H9 (cell line): ENCODE measurements around the gene FGFR4. TPM values are rescaled to one million over a fixed set of nuclear protein-coding genes. Genes with fewer than 3 reads are reported as not detected.
A peak's percentile ranks its signal among the peaks of the same experiment; 100 is the strongest.

ENCODE experiments used
- DNase-seq: peaks from one replicate; pipeline ENCODE4 v3.0.0-alpha.2; 2017
- H2AFZ ChIP-seq: one replicate; pipeline ENCODE4 v1.6.1; 2013; ENCODE audit warnings: mild to moderate bottlenecking, low read length, control low read depth, moderate library complexity
- H2AK5ac ChIP-seq: 2 replicates; pipeline ENCODE4 v1.6.1; 2013; ENCODE audit warnings: low read length, control low read depth, mixed read lengths; ENCODE audit not compliant: insufficient read length
- H2BK120ac ChIP-seq: one replicate; pipeline ENCODE4 v1.6.1; 2013; ENCODE audit warnings: low read depth, mild to moderate bottlenecking, low read length, control low read depth, inconsistent platforms; ENCODE audit not compliant: poor library complexity, severe bottlenecking
- H2BK12ac ChIP-seq: 2 replicates; pipeline ENCODE4 v1.6.1; 2013; ENCODE audit warnings: low read length, control low read depth, mixed read lengths, low read depth; ENCODE audit not compliant: insufficient read length
- H2BK15ac ChIP-seq: 2 replicates; pipeline ENCODE4 v1.6.1; 2013; ENCODE audit warnings: low read depth, low read length, control low read depth
- H2BK20ac ChIP-seq: one replicate; pipeline ENCODE4 v1.6.1; 2013; ENCODE audit warnings: low read depth, mild to moderate bottlenecking, low read length, control low read depth, inconsistent platforms; ENCODE audit not compliant: poor library complexity, severe bottlenecking
- H2BK5ac ChIP-seq: 2 replicates; pipeline ENCODE4 v1.6.1; 2013; ENCODE audit warnings: low read length, control low read depth, mixed read lengths; ENCODE audit not compliant: insufficient read length
- H3K14ac ChIP-seq: 2 replicates; pipeline ENCODE4 v1.6.1; 2013; ENCODE audit warnings: low read length, control low read depth; ENCODE audit not compliant: insufficient read depth
- H3K18ac ChIP-seq: 2 replicates; pipeline ENCODE4 v1.6.1; 2013; ENCODE audit warnings: low read depth, mild to moderate bottlenecking, mixed read lengths, low read length, control low read depth; ENCODE audit not compliant: insufficient read length
- H3K23ac ChIP-seq: 2 replicates; pipeline ENCODE4 v1.6.1; 2013; ENCODE audit warnings: low read length, control low read depth, mixed read lengths, low read depth; ENCODE audit not compliant: insufficient read length
- H3K23me2 ChIP-seq: 2 replicates; pipeline ENCODE4 v1.6.1; 2013; ENCODE audit warnings: low read depth, mild to moderate bottlenecking, mixed read lengths, low read length, control low read depth; ENCODE audit not compliant: insufficient read length, poor library complexity, severe bottlenecking
- H3K27ac ChIP-seq: 2 replicates; pipeline ENCODE4 v1.5.1; 2013; ENCODE audit warnings: low read length, control low read depth, mixed read lengths, low read depth; ENCODE audit not compliant: insufficient read length
- H3K27me3 ChIP-seq: 2 replicates; pipeline ENCODE4 v1.6.1; 2013; ENCODE audit warnings: low read length, control low read depth, inconsistent platforms; ENCODE audit not compliant: insufficient read depth
- H3K4ac ChIP-seq: 2 replicates; pipeline ENCODE4 v1.6.1; 2013; ENCODE audit warnings: low read depth, mild to moderate bottlenecking, control low read depth, inconsistent platforms, low read length, moderate library complexity
- H3K4me1 ChIP-seq: 2 replicates; pipeline ENCODE4 v1.6.1; 2013; ENCODE audit warnings: low read length, control low read depth, inconsistent platforms; ENCODE audit not compliant: insufficient read depth
- H3K4me2 ChIP-seq: 2 replicates; pipeline ENCODE4 v1.6.1; 2013; ENCODE audit warnings: low read length, control low read depth, mixed read lengths; ENCODE audit not compliant: insufficient read length, insufficient read depth
- H3K56ac ChIP-seq: 2 replicates; pipeline ENCODE4 v1.6.1; 2013; ENCODE audit warnings: low read depth, mild to moderate bottlenecking, mixed read lengths, low read length, control low read depth; ENCODE audit not compliant: insufficient read length
- H3K79me1 ChIP-seq: 2 replicates; pipeline ENCODE4 v1.6.1; 2013; ENCODE audit warnings: low read depth, mild to moderate bottlenecking, moderate library complexity, low read length, control low read depth, inconsistent platforms; ENCODE audit not compliant: insufficient read depth, poor library complexity, severe bottlenecking
- H3K79me2 ChIP-seq: 2 replicates; pipeline ENCODE4 v1.6.1; 2013; ENCODE audit warnings: low read length, control low read depth, inconsistent platforms; ENCODE audit not compliant: insufficient read depth
- H3K9ac ChIP-seq: 2 replicates; pipeline ENCODE4 v1.6.1; 2013; ENCODE audit warnings: low read length, control low read depth, mixed read lengths; ENCODE audit not compliant: insufficient read length; ENCODE audit errors: extremely low read depth
- H3K9me3 ChIP-seq: one replicate; pipeline ENCODE4 v1.6.1; 2013; ENCODE audit warnings: low read depth, low read length, inconsistent platforms; ENCODE audit not compliant: control insufficient read depth
- H3T11ph ChIP-seq: one replicate; pipeline ENCODE4 v1.6.1; 2013; ENCODE audit warnings: mild to moderate bottlenecking, low read length, control low read depth, inconsistent platforms
- H4K20me1 ChIP-seq: one replicate; pipeline ENCODE4 v1.6.1; 2013; ENCODE audit not compliant: control insufficient read depth, insufficient read length, insufficient read depth
- H4K5ac ChIP-seq: 2 replicates; pipeline ENCODE4 v1.6.1; 2013; ENCODE audit warnings: low read depth, mild to moderate bottlenecking, mixed read lengths, low read length, control low read depth; ENCODE audit not compliant: insufficient read length
- H4K8ac ChIP-seq: replicated peaks from 2 replicates; pipeline ENCODE4 v1.6.1; 2013; ENCODE audit warnings: low read length, control low read depth, mixed read lengths, low read depth; ENCODE audit not compliant: insufficient read length
- H4K91ac ChIP-seq: 2 replicates; pipeline ENCODE4 v1.6.1; 2013; ENCODE audit warnings: low read depth, mild to moderate bottlenecking, moderate library complexity, mixed read lengths, low read length, control low read depth; ENCODE audit not compliant: insufficient read length
- H3K27ac Mint-ChIP-seq, 3 experiments: 2 replicates in 2 of 3; 3 replicates in 1 of 3; pipeline ENCODE4 v1.8.0; 2020 to 2021; ENCODE audit warnings: mixed read lengths in 3 of 3, mild to moderate bottlenecking in 1 of 3, moderate library complexity in 1 of 3
- H3K27me3 Mint-ChIP-seq: 2 replicates; pipeline ENCODE4 v1.8.0; 2021; ENCODE audit warnings: low read depth, mild to moderate bottlenecking, moderate library complexity, mixed read lengths
- H3K36me3 Mint-ChIP-seq, 3 experiments: 2 replicates in 2 of 3; 3 replicates in 1 of 3; pipeline ENCODE4 v1.8.0; 2020 to 2021; ENCODE audit warnings: low read depth in 3 of 3, mixed read lengths in 3 of 3; ENCODE audit not compliant: insufficient read depth in 1 of 3
- H3K4me1 Mint-ChIP-seq, 2 experiments: 2 replicates each; pipeline ENCODE4 v1.8.0; 2020; ENCODE audit warnings: mixed read lengths in 2 of 2
- H3K4me3 Mint-ChIP-seq, 2 experiments: 2 replicates in 1 of 2; 3 replicates in 1 of 2; pipeline ENCODE4 v1.8.0; 2020 to 2021; ENCODE audit warnings: mild to moderate bottlenecking in 2 of 2, mixed read lengths in 2 of 2, moderate library complexity in 1 of 2
- H3K9me3 Mint-ChIP-seq, 2 experiments: 2 replicates in 1 of 2; 3 replicates in 1 of 2; pipeline ENCODE4 v1.8.0; 2020; ENCODE audit warnings: mild to moderate bottlenecking in 2 of 2, mixed read lengths in 2 of 2, moderate library complexity in 1 of 2
- CTCF ChIP-seq: fragments of 200-600 bp; sonication (generic); conservative IDR thresholded peaks from 3 replicates; pipeline ENCODE4 v1.8.0; 2021; ENCODE audit warnings: antibody characterized with exemption, mild to moderate bottlenecking
- WGBS: extraction: QIAGEN DNeasy Blood & Tissue Kit; methylation state at CpG from one replicate; pipeline ENCODE4 v1.1.7; 2013; ENCODE audit warnings: missing lambda C conversion rate, low lambda C conversion rate, mixed read lengths; ENCODE audit not compliant: insufficient read length; ENCODE audit errors: extremely low coverage; 5-methylcytosine and 5-hydroxymethylcytosine counted together
- total RNA-seq: library from RNA; stranded (reverse); gene quantifications from 2 replicates; pipeline ENCODE4 v1.2.1, GENCODE V29; 2021

FGFR4 gene
- total RNA-seq, 1 experiment from 2014 or later: 52.8 TPM

DNA sequence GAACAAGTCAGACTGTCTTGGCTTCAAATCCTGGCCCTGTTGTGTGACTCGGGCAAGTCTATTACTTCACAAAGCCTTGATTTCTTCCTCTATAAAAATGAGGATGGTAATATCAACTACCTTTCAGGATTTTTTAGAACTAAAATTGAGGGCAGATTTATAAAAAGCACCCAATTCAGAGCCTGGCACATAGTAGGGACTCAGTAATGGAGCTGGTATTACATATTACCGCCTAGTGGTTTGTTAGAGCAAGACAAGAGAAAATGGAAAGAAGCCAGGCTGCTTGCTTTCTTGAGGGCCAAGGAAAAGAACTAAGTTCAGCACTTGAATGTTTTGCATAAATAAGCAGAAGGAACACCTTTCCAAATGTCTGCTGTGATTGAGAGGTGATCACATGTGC lies 44.8 kb upstream of the FGFR4 start:
- no peak overlapping the region for H3T11ph ChIP-seq
- no peak overlapping the region for H2BK12ac ChIP-seq
- H3K14ac ChIP-seq: no peak overlapping the region
- peaks cover 15 to 52% (median 36%) of the 10 kb centered on the region in 3 experiments; a peak in 6 of 7 replicates for H3K36me3 Mint-ChIP-seq
- no peak overlapping the region for H2AFZ ChIP-seq
- H3K56ac ChIP-seq: no peak overlapping the region
- 0 out of 2 replicates have a peak, but pooled peaks cover 2% of the 10 kb centered on the region for H3K4me1 ChIP-seq
- no peak overlapping the region for H2AK5ac ChIP-seq
- H3K27ac ChIP-seq: no peak overlapping the region
- no peak overlapping the region for H4K91ac ChIP-seq
- no peak overlapping the region for H4K8ac ChIP-seq
- peaks cover 3% of the 10 kb centered on the region for H3K79me1 ChIP-seq
- WGBS: no CpG with 5 or more reads among the region's 2 CpGs
- no peaks in the 10 kb centered on the region; the same call in 1 of the 2 replicates for H3K27me3 ChIP-seq
- H4K20me1 ChIP-seq: no peaks in the 10 kb centered on the region
- H2BK20ac ChIP-seq: no peak overlapping the region
- H3K4me2 ChIP-seq: no peak overlapping the region
- H2BK5ac ChIP-seq: no peak overlapping the region
- 0 out of 7 replicates have a peak overlapping the region, but pooled peaks of 1 of the 3 experiments have one; percentile 10 for H3K27ac Mint-ChIP-seq
- peak; percentile 37; the same call in 2 of the 3 replicates for TF ChIP-seq CTCF
- H3K79me2 ChIP-seq: no peaks in the 10 kb centered on the region
- H3K9me3 Mint-ChIP-seq: no peaks in the 10 kb centered on the region
- H3K18ac ChIP-seq: no peak overlapping the region
- no peak overlapping the region for H3K4me3 Mint-ChIP-seq
- no peak overlapping the region for H3K9ac ChIP-seq
- H3K9me3 ChIP-seq: no peaks in the 10 kb centered on the region
- DNase-seq: no peak
- no peak overlapping the region for H2BK15ac ChIP-seq
- no peak overlapping the region for H4K5ac ChIP-seq
- no peak overlapping the region for H2BK120ac ChIP-seq
- H3K4ac ChIP-seq: no peak overlapping the region
- H3K27me3 Mint-ChIP-seq: no peaks in the 10 kb centered on the region
- no peak overlapping the region for H3K23ac ChIP-seq
- no peaks in the 10 kb centered on the region for H3K4me1 Mint-ChIP-seq
- no peaks in the 10 kb centered on the region for H3K23me2 ChIP-seq
